Loucy (cell line): ENCODE results near the gene HBP1.

Experiments used
- H2AFZ ChIP-seq: fragments of 200-600 bp; sonication (generic); 2 replicates; pipeline ENCODE4 v1.6.0; 2016; ENCODE audit warnings: antibody characterized with exemption, mild to moderate bottlenecking, low read length, moderate library complexity
- H3F3A ChIP-seq: fragments of 200-600 bp; 2 replicates; pipeline ENCODE4 v1.6.0; 2016; ENCODE audit warnings: antibody characterized with exemption, low read depth, mild to moderate bottlenecking
- H3K27me3 ChIP-seq: fragments of 200-600 bp; sonication (generic); 2 replicates; pipeline ENCODE4 v1.6.1; 2014; ENCODE audit warnings: low read length, mild to moderate bottlenecking; ENCODE audit not compliant: insufficient read depth, poor library complexity, severe bottlenecking
- H3K36me3 ChIP-seq: fragments of 200-600 bp; sonication (generic); 2 replicates; pipeline ENCODE4 v1.6.1; 2016; ENCODE audit warnings: low read length; ENCODE audit not compliant: insufficient read depth
- H3K4me1 ChIP-seq: fragments of 200-600 bp; sonication (generic); 2 replicates; pipeline ENCODE4 v1.5.1; 2014; ENCODE audit warnings: low read length, mild to moderate bottlenecking; ENCODE audit not compliant: insufficient read depth, poor library complexity, severe bottlenecking
- H3K4me2 ChIP-seq: fragments of 200-600 bp; sonication (generic); 2 replicates; pipeline ENCODE4 v1.6.0; 2014; ENCODE audit warnings: antibody characterized with exemption, low read length, low read depth, mild to moderate bottlenecking; ENCODE audit not compliant: poor library complexity, severe bottlenecking
- H3K4me3 ChIP-seq: fragments of 200-600 bp; sonication (generic); 2 replicates; pipeline ENCODE4 v1.5.1; 2014; ENCODE audit warnings: low read length, mild to moderate bottlenecking, mixed read lengths; ENCODE audit not compliant: poor library complexity, severe bottlenecking
- H3K79me2 ChIP-seq: fragments of 200-600 bp; sonication (generic); 2 replicates; pipeline ENCODE4 v1.6.1; 2014; ENCODE audit warnings: low read length; ENCODE audit not compliant: insufficient read depth
- H3K9ac ChIP-seq: fragments of 200-600 bp; sonication (generic); 2 replicates; pipeline ENCODE4 v1.6.0; 2014; ENCODE audit warnings: mild to moderate bottlenecking, low read depth, low read length, moderate library complexity; ENCODE audit not compliant: poor library complexity, severe bottlenecking
- H3K9me2 ChIP-seq: fragments of 200-600 bp; sonication (generic); replicated peaks from 2 replicates; pipeline ENCODE4 v1.6.1; 2016; ENCODE audit warnings: low read depth, low read length, mixed read lengths
- H3K9me3 ChIP-seq: fragments of 200-600 bp; sonication (generic); 2 replicates; pipeline ENCODE4 v1.6.1; 2014; ENCODE audit warnings: mild to moderate bottlenecking, antibody characterized with exemption, low read length, low read depth; ENCODE audit not compliant: insufficient read depth
- H4K20me1 ChIP-seq: fragments of 200-600 bp; sonication (generic); 2 replicates; pipeline ENCODE4 v1.6.0; 2014; ENCODE audit warnings: antibody characterized with exemption, low read length, mild to moderate bottlenecking; ENCODE audit not compliant: insufficient read depth, poor library complexity, severe bottlenecking
- EZH2phosphoT487 ChIP-seq: fragments of 200-600 bp; IDR thresholded peaks from 2 replicates; pipeline ENCODE4 v1.6.1; 2018; ENCODE audit warnings: antibody characterized with exemption, mild to moderate bottlenecking, moderate library complexity, borderline replicate concordance
- TF ChIP-seq, protein P1 (sequence below): fragments of 200-600 bp; sonication (generic); conservative IDR thresholded peaks from 2 replicates; pipeline ENCODE4 v1.5.1; 2014; ENCODE audit warnings: mild to moderate bottlenecking, antibody characterized with exemption, low read length

HBP1 gene

DNA sequence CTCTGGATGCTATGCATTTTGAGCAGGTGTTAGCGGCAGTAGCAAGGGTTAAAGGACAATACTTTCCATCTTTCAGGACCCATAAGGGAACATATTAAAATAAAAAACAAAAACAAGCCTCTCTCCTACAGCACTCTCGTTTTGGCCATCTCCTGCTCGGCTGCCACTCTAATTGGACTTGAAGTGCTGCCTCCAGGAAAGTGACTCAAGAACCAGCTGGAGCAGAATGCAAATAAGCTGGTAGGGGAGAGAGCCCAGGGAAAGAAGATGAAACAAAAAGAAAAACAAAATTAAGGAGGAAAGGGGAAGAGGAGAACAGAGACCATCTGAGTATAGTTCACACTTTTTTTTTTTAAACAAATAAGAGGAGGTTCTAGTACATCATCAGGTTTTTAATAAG lies 65.6 kb downstream of the HBP1 start:
- H3K9me2 ChIP-seq = no peaks in the 10 kb centered on the region
- H3F3A ChIP-seq = no peaks in the 10 kb centered on the region
- no peak overlapping the region for H3K9ac ChIP-seq
- TF ChIP-seq EZH2phosphoT487 = no peak
- TF ChIP-seq, protein P1, sequence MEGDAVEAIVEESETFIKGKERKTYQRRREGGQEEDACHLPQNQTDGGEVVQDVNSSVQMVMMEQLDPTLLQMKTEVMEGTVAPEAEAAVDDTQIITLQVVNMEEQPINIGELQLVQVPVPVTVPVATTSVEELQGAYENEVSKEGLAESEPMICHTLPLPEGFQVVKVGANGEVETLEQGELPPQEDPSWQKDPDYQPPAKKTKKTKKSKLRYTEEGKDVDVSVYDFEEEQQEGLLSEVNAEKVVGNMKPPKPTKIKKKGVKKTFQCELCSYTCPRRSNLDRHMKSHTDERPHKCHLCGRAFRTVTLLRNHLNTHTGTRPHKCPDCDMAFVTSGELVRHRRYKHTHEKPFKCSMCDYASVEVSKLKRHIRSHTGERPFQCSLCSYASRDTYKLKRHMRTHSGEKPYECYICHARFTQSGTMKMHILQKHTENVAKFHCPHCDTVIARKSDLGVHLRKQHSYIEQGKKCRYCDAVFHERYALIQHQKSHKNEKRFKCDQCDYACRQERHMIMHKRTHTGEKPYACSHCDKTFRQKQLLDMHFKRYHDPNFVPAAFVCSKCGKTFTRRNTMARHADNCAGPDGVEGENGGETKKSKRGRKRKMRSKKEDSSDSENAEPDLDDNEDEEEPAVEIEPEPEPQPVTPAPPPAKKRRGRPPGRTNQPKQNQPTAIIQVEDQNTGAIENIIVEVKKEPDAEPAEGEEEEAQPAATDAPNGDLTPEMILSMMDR = no peak
- H3K4me1 ChIP-seq = no peaks in the 10 kb centered on the region
- no peak overlapping the region for H3K4me3 ChIP-seq
- H2AFZ ChIP-seq = no peak overlapping the region
- H3K9me3 ChIP-seq = no peaks in the 10 kb centered on the region
- H3K27me3 ChIP-seq = no peaks in the 10 kb centered on the region
- H3K4me2 ChIP-seq = no peak overlapping the region
- H4K20me1 ChIP-seq = no peaks in the 10 kb centered on the region
- H3K79me2 ChIP-seq = no peaks in the 10 kb centered on the region
- peaks cover 2% of the 10 kb centered on the region; the same call in 1 of the 2 replicates for H3K36me3 ChIP-seq

DNA sequence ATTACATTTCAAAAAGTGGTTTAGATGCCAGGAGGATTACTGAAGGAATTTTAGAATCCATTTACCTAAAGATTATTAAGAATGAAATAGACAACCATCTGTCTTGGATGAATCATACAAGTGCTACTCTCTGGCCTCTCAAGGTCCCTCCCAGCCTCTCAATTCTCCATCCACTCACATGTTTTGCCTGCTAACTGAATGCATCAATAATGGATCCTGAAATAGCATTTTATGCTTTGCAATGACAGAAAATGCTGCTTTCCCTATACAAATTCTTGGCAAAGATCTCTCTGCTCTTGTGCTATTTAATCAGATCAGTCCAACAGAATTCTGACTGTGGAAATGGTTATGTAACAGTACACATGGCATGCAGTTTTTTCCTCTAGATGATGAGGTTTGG lies 68.1 kb downstream of the HBP1 start:
- H3F3A ChIP-seq = no peaks in the 10 kb centered on the region
- H3K9me2 ChIP-seq = no peaks in the 10 kb centered on the region
- TF ChIP-seq EZH2phosphoT487 = no peak
- TF ChIP-seq, protein P1 = no peak
- no peak overlapping the region for H2AFZ ChIP-seq
- H3K27me3 ChIP-seq = no peaks in the 10 kb centered on the region
- H3K9me3 ChIP-seq = no peaks in the 10 kb centered on the region
- no peaks in the 10 kb centered on the region for H3K4me1 ChIP-seq
- H3K36me3 ChIP-seq = peaks cover 7% of the 10 kb centered on the region; the same call in 1 of the 2 replicates
- H3K9ac ChIP-seq = no peak overlapping the region
- H4K20me1 ChIP-seq = no peaks in the 10 kb centered on the region
- H3K4me3 ChIP-seq = no peak overlapping the region
- H3K79me2 ChIP-seq = no peaks in the 10 kb centered on the region
- no peak overlapping the region for H3K4me2 ChIP-seq

DNA sequence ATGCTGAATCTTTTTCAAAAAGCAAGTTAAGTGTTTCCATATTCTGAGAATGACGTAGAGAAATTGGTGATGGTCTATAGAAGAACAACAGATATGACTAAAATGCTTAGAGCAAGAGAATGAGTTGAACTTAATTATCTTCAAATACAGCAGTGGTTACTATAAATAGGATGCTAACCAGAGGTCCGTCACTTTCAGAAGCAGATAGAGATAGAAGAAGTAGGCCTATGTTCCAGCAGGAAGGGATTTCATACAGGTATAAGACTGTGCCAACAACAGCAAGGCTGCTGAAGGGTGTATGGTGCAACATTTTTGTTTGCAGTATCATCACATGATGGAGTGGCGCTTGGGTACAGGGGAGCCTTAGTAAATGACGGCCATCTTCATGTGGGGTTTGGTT lies 68.6 kb downstream of the HBP1 start:
- H3K9ac ChIP-seq = no peak overlapping the region
- H3K4me2 ChIP-seq = no peak overlapping the region
- H3K9me2 ChIP-seq = no peaks in the 10 kb centered on the region
- H3K9me3 ChIP-seq = no peaks in the 10 kb centered on the region
- no peaks in the 10 kb centered on the region for H4K20me1 ChIP-seq
- TF ChIP-seq, protein P1 = no peak
- TF ChIP-seq EZH2phosphoT487 = no peak
- peaks cover 7% of the 10 kb centered on the region; the same call in 1 of the 2 replicates for H3K36me3 ChIP-seq
- no peak overlapping the region for H2AFZ ChIP-seq
- no peaks in the 10 kb centered on the region for H3K4me1 ChIP-seq
- H3K4me3 ChIP-seq = no peak overlapping the region
- H3K27me3 ChIP-seq = no peaks in the 10 kb centered on the region
- H3K79me2 ChIP-seq = no peaks in the 10 kb centered on the region
- no peaks in the 10 kb centered on the region for H3F3A ChIP-seq
